ENCODE results near the gene PTGES3. TPM values are rescaled to one million over a fixed set of nuclear protein-coding genes. Genes with fewer than 3 reads are reported as not detected.
"Not testable (repeated sequence)": the region's sequence is repeated elsewhere in the genome, so short reads cannot be mapped to it uniquely, and the experiment has no call there.

PTGES3 gene
- total RNA-seq, 1 experiment from 2014 or later: 305 TPM

GRCh38 chr12:56657416-56658379, 30.4 kb downstream of the PTGES3 start:
- DNase-seq (ENCODE audit: low read depth): no peak

- not testable (repeated sequence) for DNase-seq (ENCODE audit: low read depth)
These were observed 34.3 kb downstream of the PTGES3 start for GRCh38 chr12:56653781-56654180.

GRCh38 chr12:56648023-56648422, 40.1 kb downstream of the PTGES3 start:
- DNase-seq (ENCODE audit: low read depth): not testable (repeated sequence)

- DNase-seq (ENCODE audit: low read depth): peak; percentile 100
These were observed 42.2 kb downstream of the PTGES3 start, which contains the start of gene ATP5F1B for GRCh38 chr12:56645717-56646446. Gene ATP5F1B (minus strand): TSS chr12:56645984. CDS start chr12:56645963, 21 bp downstream.

- DNase-seq (ENCODE audit: low read depth): no peak
These were observed 42.8 kb downstream of the PTGES3 start for GRCh38 chr12:56645201-56645716.

- no peak for DNase-seq (ENCODE audit: low read depth)
These were observed 43.4 kb downstream of the PTGES3 start for GRCh38 chr12:56644654-56645053.

- no peak for DNase-seq (ENCODE audit: low read depth)
These were observed 46.9 kb downstream of the PTGES3 start for GRCh38 chr12:56641219-56641618.

GRCh38 chr12:56637621-56638020, 50.5 kb downstream of the PTGES3 start:
- no peak for DNase-seq (ENCODE audit: low read depth)

GRCh38 chr12:56636675-56637540, 51.2 kb downstream of the PTGES3 start:
- DNase-seq (ENCODE audit: low read depth): peak; percentile 99

- peak; percentile 86 for DNase-seq (ENCODE audit: low read depth)
These were observed 52.0 kb downstream of the PTGES3 start for GRCh38 chr12:56635806-56636674.

- DNase-seq (ENCODE audit: low read depth): peak; percentile 90
These were observed 53.0 kb downstream of the PTGES3 start for GRCh38 chr12:56634837-56635791.

GRCh38 chr12:56634242-56634836, 53.7 kb downstream of the PTGES3 start:
- DNase-seq (ENCODE audit: low read depth): no peak

GRCh38 chr12:56633468-56634241, 54.4 kb downstream of the PTGES3 start:
- no peak for DNase-seq (ENCODE audit: low read depth)

- no peak for DNase-seq (ENCODE audit: low read depth)
These were observed 55.2 kb downstream of the PTGES3 start for GRCh38 chr12:56632701-56633467.

GRCh38 chr12:56631790-56632700, 56.0 kb downstream of the PTGES3 start:
- peak; percentile 33 for DNase-seq (ENCODE audit: low read depth)

- DNase-seq (ENCODE audit: low read depth): peak; percentile 82
These were observed 57.9 kb downstream of the PTGES3 start, which contains the start of gene BAZ2A for GRCh38 chr12:56630180-56630632. Gene BAZ2A (minus strand): TSS chr12:56630326. CDS start chr12:56617530, 12,796 bp downstream.
